NCI-H2171 treated with DMSO at 0.1 percent for 48 hours (cell line): Measurements from ENCODE around the gene TP53INP2.
"Not testable (repeated sequence)": the region's sequence is repeated elsewhere in the genome, so short reads cannot be mapped to it uniquely, and the experiment has no call there.

Experiments used
- DNase-seq: peaks from one replicate; lab custom pipeline; 2025; lab: John Stamatoyannopoulos, UW

Gene TP53INP2

GRCh38 chr20:34705397-34706301, 1.5 kb downstream of the TP53INP2 start:
- DNase-seq, result no peak

DNA sequence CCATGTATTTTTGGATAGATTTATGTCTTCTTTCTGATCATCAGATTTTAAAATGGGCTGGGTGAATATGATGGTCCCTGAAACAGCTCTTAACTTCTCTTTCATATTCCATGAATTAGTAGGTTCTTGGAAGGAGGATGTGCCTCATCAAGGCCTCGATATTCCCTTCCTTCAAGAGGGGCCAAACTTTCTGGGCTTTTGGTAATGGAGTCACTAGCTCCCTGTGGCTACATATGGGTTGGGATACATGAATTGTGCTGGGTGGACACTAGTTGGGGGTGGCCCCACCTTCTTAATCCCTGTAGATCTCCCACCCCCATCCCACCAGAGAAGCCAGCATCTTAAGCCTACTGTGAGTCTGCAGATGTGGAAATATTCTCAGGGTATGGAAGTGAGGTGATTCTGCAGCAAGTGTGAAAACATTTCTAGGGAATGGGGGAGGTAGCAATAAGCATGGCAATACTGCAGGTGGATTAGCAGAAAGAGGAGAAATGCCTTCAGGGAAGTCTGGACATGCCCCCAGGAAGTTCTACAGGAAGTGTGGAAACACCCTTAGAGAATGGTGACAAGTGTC, 2.2 kb downstream of the TP53INP2 start:
- no peak for DNase-seq

DNA sequence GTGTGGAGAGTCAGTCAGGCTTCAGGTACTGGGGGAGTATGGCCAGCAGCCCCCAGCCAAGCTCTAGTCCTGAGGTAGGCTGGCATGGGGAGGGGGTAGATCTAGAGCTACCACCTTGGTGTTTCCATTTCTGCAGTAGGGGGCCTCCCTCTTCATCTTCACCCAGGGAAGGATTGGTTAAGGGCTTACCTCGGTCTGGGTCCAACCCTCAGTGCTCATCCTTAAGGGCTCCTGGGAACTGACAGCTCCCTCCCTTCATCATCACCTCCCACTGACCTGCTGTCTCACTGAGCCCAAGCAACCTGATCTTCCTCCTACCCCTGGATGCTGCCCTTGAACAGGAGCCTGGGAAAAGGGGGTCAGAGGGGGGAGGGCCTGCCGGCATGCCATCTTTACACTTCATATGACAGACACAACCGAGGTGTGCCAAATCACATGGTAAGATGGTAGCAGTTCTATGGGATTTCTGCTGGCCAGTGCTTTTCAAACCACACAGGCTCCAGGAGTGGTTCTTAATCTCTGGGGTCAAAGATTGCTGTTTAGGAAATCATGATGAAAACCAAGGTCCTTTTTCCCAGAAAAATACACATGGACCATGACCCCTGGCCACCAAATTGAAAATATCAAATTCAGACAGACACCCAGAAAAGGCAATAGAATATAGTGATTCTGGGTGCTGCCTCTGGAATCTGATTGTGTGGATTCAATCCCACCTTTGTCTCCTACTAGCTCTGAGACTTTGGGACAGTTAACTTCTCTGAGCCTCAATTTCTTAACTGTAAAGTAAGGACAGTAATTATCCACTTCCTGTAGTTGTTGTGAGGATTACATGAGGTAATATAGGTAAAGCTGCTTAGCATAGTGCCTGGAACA, 3.0 kb downstream of the TP53INP2 start:
- DNase-seq, result no peak

GRCh38 chr20:34708621-34709043, 4.5 kb downstream of the TP53INP2 start:
- DNase-seq, result peak; percentile 67

DNA sequence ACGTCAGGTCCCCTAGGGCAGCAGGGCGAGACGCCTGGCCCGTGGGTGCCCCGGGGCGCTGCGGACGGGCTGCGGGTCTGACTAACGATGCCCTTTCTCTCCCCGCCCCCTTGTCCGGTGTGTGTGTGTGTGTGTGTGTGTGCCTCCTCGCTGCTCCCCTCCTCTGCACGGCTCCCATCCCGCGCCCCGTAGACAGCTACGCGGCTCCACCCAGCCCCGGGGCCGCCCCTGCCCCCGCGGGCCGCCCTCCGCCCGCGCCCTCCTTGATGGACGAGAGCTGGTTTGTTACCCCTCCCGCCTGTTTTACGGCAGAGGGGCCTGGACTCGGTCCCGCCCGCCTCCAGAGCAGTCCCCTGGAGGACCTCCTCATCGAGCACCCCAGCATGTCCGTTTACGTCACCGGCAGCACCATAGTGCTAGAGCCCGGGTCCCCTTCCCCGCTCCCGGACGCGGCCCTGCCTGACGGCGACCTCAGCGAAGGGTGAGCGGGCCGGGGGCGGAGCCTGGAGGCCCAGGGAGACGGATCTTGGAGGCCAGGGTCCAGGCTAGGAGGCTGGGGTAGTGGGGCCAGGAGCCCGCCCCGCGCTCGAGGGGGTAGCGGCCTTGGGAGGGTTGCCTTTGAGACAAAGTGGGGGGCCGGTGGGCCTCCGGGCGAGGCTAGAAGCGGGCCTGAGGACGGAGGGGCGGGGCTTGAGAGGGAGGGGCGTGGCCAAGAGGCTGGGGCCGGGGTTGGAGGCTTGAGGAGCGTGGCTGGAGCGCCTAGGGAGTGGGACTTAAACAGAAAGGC, 5.1 kb downstream of the TP53INP2 start:
- peak; percentile 89 for DNase-seq

GRCh38 chr20:34709831-34710567, 5.9 kb downstream of the TP53INP2 start:
- no peak for DNase-seq

DNA sequence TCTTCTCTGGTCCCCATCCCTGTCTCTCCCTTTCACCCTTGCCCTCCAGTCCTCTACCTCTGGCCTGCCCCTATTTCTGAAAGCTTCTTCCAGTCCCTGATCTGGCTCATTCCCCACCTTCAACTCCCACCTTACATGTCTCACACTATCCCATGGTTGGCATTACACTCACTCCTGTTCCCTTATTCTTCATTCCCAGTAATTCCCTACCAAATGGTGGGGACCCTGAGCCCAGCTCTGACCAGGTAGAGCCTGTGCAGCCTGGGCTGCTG, 6.4 kb downstream of the TP53INP2 start:
- no peak for DNase-seq

DNA sequence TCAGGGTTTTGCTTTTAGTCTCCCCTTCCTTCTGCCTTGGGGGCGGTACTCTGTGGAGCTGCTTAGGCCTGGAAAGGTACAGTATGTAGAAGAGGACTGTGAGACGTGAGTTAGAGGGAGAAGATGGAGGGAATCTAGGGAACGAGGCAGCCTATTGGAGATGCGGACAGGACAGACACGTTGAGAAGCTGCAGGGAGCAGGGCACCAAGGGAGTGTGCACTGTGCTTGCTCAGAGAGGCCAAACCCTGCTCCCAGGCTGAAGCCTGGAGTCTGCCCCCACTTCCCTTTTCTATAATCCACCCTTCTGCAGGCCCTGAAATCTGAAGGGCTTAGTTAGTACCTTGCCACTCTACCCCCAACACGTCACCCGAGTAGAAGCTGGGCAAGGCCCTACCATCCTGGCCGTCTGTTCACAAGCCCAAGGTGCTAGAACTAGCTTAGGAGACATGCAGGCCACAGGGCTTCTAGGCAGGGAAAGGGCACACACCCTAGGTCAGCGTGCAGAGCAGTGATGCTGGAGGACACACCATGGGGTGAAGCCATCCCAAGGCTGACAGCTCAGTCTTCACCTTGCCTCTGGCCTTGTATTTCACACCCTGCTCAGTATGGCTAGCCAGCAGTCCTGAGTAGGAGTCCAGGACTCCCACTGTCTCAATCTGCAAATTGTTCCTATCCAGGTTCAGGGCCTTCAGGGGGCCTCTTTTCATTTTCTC, 6.9 kb downstream of the TP53INP2 start:
- no peak for DNase-seq

- no peak for DNase-seq
Observed at GRCh38 chr20:34711813-34712430, 7.8 kb downstream of the TP53INP2 start.

- DNase-seq, result no peak
Observed at GRCh38 chr20:34712525-34713192, 8.5 kb downstream of the TP53INP2 start.

DNA sequence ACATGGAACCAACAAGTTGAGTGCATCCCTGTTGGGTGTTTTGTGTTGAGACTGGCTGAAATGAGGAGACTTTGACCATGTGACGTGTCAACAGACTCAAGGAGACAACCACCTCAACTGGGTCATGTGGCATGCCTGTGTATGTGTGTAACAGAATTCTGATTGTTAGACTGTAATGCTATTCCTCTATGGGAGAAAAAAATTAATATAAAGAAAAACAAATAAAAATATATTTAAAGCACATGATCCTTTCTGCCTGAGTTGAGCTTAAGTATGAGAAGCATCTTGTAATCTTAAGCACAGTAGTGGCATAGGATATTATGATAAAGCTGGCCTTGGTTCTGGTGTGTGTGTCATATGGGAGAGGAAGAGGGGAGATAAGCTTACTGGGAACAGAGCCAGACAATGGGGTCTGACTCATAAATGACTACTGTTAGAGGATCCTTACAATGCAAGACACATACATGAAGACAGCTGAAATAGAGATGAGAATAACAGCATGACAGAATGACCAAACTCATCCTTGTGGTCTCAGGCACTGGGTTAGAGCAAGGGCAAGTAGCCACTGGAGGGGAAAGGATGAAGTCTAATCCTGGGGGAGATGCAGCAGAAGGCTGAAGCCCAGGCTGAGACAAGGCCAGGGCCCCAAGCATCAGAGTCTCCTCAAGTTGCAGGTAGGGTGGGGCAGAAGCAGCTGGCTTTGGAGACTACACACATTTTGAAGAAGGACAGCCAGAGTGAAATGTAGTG, 9.2 kb downstream of the TP53INP2 start:
- peak; percentile 49 for DNase-seq

- not testable (repeated sequence) for DNase-seq
Observed at GRCh38 chr20:34713944-34714515, 9.9 kb downstream of the TP53INP2 start.

DNA sequence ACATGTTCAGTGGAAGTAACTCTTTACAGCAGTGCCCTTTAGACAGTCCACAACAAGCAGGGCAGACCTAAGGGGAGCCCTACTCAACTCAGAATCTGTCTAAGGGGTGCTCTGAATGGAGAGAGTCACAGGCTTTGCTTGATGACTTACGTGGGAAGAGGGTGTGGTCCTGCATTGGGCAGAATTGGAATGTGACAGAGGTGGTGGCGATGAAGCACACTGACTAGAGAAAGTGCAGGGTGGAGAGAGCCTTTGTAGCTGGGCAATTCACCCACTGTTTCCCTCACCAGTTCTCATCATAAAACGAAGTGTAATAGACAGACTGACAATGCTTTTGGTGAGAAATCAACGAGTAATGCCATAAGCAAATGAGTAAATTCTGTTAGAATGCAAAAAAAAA, 11.2 kb downstream of the TP53INP2 start:
- DNase-seq, result no peak

- no peak for DNase-seq
Observed at GRCh38 chr20:34716921-34717229, 12.7 kb downstream of the TP53INP2 start.

DNA sequence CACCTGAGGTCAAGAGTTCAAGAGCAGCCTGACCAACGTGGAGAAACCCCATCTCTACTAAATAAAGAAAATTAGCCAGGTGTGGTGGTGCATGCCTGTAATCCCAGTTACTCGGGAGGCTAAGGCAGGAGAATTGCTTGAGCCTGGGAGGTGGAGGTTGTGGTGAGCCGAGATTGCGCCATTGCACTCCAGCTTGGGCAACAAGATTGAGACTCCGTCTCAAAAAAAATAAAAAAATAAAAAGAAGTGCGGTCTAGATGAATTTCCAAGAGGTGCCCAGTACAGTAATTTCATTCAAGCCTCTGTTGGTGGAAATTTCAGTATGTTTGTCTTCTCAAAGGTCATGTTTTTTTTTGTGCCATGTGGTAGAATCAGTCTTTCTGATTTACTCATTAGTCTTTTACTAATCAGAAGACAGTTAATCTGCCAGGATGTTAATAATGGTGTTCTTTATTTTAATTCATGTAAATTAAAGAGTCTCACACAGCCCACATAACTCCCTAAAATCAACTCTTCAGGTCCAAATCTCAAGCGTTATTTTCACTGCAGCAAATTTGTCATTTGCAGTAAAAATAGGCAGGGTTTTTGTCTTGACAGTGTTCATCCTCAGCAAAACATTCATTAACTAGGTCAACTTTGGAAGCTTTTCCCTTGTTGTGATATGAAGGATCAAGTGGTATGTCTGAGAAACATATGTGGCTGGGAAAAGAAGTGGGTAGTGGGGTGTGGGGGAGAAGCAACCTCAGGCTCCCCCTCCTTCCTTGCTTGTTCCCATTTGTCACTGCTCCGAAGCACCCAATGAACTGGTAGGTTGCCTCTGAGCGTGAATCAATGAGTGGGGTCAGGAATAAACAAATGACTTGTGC, 13.3 kb downstream of the TP53INP2 start:
- no peak for DNase-seq

DNA sequence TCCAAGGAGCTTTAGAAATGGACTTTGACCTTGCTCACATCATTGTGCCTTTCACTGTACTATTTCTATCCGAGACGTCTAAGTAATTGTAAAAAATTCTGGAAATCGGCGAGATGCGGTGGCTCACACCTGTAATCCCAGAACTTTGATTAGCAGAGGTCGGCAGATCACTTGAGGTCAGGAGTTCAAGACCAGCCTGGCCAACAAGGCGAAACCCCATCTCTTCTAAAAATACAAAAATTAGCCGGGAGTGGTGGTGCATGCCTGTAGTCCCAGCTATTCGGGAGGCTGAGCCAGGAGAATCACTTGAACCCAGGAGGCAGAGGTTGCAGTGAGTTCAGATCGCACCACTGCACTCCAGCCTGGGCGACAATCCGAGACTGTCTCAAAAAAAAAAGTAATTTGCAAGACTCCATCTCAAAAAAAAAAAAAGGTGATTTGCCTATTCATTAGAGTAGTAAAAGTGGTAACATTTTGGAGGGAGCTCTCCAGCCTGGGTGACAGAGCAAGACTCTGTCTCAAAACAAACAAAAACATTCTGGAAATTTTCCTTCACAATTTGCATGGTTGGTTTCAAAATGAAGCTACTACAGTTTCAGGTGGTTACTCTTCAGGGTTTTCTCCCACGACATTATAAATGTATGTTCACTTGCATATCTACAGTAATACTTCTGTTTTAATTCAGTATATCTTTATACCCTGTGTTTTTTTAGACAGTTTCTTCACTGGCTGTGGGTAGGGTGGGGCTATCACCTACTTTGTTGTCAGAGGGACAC, 15.3 kb downstream of the TP53INP2 start:
- not testable (repeated sequence) for DNase-seq

DNA sequence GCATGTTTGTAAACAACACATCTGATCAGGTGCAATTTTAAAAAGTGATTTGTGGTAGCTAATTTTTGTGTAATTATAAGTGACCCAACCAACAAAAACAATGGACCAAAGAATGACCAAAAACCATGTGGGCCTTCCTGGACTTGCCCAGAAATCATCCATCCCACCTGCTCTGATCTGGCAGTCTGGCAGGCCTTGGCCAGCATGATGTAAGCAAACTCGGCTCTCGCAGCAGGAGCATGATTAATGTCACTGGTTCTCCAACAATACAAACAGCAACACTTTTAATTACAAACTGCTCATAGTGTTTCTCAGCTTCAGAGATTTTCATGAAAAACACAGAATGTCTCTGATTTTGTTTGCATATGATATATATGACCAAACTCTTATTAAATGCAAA, 16.1 kb downstream of the TP53INP2 start:
- DNase-seq, result no peak
